K562 (cell line): ENCODE measurements around the gene DNAJC9. TPM values are rescaled to one million over a fixed set of nuclear protein-coding genes. Genes with fewer than 3 reads are reported as not detected.

Source experiments
- ATF3 ChIP-seq, 2 experiments: fragments of 450-650 bp in 1 of 2; sonication (generic) in 1 of 2; formaldehyde crosslinking in 1 of 2; IDR thresholded peaks in 1 of 2; conservative IDR thresholded peaks in 1 of 2; 2 replicates each; pipeline versions ENCODE4 v1.6.1 to v1.8.1; 2016 to 2023; ENCODE audit warnings: mild to moderate bottlenecking in 2 of 2, moderate library complexity in 2 of 2, inconsistent platforms in 1 of 2, missing genetic modification reagents in 1 of 2
- DDX20 ChIP-seq: fragments of 450-650 bp; IDR thresholded peaks from 2 replicates; pipeline ENCODE4 v1.6.1; 2016; ENCODE audit warnings: missing genetic modification characterization, low read depth, mild to moderate bottlenecking, missing compliant biosample characterization, moderate library complexity
- GTF2B ChIP-seq: IDR thresholded peaks from 2 replicates; pipeline ENCODE4 v1.6.1; 2011; ENCODE audit not compliant: insufficient read length; ENCODE audit errors: extremely low read depth
- JUNB ChIP-seq: fragments of 450-650 bp; formaldehyde crosslinking; conservative IDR thresholded peaks from 2 replicates; pipeline ENCODE4 v1.4.0; 2020; ENCODE audit warnings: mild to moderate bottlenecking
- RFX5 ChIP-seq: IDR thresholded peaks from 2 replicates; pipeline ENCODE4 v1.6.1; 2011; ENCODE audit warnings: low read depth, mild to moderate bottlenecking, improper control_type of control experiment, low read length
- SAFB ChIP-seq: fragments of 200-400 bp; formaldehyde crosslinking; IDR thresholded peaks from 2 replicates; pipeline ENCODE4 v1.6.1; 2017; ENCODE audit warnings: low read depth, low read length, borderline replicate concordance
- SRF ChIP-seq, 2 experiments: fragments of 250-450, 450-650 bp in 1 of 2; sonication (Bioruptor Pico) in 1 of 2; sonication (generic) in 1 of 2; formaldehyde crosslinking; IDR thresholded peaks; 2 replicates each; pipeline versions ENCODE4 v1.5.0 to v1.5.1; 2020 to 2022; ENCODE audit warnings: mild to moderate bottlenecking in 1 of 2, missing genetic modification reagents in 1 of 2
- SRSF1 ChIP-seq: fragments of 200-400 bp; formaldehyde crosslinking; IDR thresholded peaks from 2 replicates; pipeline ENCODE4 v1.6.1; 2017; ENCODE audit warnings: mild to moderate bottlenecking, low read depth, low read length, moderate library complexity
- ZNF41 ChIP-seq: fragments of 250-450 bp; sonication (Bioruptor Pico); conservative IDR thresholded peaks from 2 replicates; pipeline ENCODE4 v1.4.0; 2020; ENCODE audit warnings: mild to moderate bottlenecking
- polyA plus RNA-seq, 8 experiments: library from polyadenylated mRNA; depleted of rRNA in 4 of 8; stranded (reverse) in 5 of 8; unstranded in 3 of 8; fragments of >200 nt; fragmentation: Nextera tagmentation in 2 of 8; fragmentation: Illumina TruSeq in 1 of 8; extraction: Ambion mirVana in 2 of 8; extraction: Trizol in 1 of 8; gene quantifications; 2 replicates each; pipeline versions ENCODE4 v1.2.1 to v1.2.3, GENCODE V29; 2011 to 2014; ENCODE audit warnings: inconsistent platforms in 1 of 8, missing spikeins in 1 of 8
- total RNA-seq, 7 experiments: library from RNA; depleted of rRNA in 6 of 7; stranded (reverse); fragments of >200 nt in 6 of 7; fragmentation: Illumina TruSeq in 2 of 7; extraction: Trizol in 2 of 7; gene quantifications; 2 replicates each; pipeline versions ENCODE4 v1.2.1 to v1.2.3, GENCODE V29; 2011 to 2021; ENCODE audit warnings: low replicate concordance in 1 of 7
- TF ChIP-seq, protein P1 (sequence below): fragments of 450-650 bp; IDR thresholded peaks from 2 replicates; pipeline ENCODE4 v1.6.1; 2016; ENCODE audit warnings: mild to moderate bottlenecking, moderate library complexity
- TF ChIP-seq, protein P2 (sequence below): fragments of 250-450 bp; sonication (Bioruptor Pico); IDR thresholded peaks from 2 replicates; pipeline ENCODE4 v1.5.0; 2020; ENCODE audit warnings: mild to moderate bottlenecking

The DNAJC9 gene
- total and polyA plus RNA-seq, 9 of the 15 experiments (the other 6 are each of a cell fraction or from before 2014, with no cell fraction given) = 66.7 to 133 (median 102) TPM

DNA sequence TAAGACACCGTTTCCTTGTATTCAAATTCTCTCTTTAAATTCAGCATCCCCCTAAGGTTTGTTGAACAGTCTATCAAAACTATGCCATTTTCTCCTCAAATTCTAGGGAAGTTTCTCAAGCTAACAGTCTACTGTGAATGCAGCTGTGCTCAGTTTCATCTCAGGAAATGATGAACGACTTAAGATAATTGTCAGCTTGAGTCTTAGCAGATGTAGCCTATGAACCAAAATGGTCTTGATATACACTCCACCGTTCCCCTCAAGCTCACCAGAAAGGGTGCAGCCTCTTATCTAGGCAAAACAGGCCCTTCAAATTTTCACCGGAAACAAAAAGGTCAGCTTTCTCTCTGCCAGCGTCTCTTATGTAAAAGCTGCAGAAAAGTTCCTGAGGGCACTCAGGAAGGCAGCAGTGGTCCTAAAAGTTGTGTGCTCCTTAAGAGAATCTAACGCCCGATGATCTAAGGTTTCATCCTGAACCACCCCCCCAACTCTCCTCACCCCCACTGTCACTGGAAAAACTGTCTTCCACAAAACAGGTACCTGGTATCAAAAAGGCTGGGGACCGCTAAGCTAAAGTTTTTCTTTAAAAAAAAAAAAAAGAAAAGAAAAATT is 2.1 kb downstream of the DNAJC9 start (continued):
- TF ChIP-seq, protein P1, sequence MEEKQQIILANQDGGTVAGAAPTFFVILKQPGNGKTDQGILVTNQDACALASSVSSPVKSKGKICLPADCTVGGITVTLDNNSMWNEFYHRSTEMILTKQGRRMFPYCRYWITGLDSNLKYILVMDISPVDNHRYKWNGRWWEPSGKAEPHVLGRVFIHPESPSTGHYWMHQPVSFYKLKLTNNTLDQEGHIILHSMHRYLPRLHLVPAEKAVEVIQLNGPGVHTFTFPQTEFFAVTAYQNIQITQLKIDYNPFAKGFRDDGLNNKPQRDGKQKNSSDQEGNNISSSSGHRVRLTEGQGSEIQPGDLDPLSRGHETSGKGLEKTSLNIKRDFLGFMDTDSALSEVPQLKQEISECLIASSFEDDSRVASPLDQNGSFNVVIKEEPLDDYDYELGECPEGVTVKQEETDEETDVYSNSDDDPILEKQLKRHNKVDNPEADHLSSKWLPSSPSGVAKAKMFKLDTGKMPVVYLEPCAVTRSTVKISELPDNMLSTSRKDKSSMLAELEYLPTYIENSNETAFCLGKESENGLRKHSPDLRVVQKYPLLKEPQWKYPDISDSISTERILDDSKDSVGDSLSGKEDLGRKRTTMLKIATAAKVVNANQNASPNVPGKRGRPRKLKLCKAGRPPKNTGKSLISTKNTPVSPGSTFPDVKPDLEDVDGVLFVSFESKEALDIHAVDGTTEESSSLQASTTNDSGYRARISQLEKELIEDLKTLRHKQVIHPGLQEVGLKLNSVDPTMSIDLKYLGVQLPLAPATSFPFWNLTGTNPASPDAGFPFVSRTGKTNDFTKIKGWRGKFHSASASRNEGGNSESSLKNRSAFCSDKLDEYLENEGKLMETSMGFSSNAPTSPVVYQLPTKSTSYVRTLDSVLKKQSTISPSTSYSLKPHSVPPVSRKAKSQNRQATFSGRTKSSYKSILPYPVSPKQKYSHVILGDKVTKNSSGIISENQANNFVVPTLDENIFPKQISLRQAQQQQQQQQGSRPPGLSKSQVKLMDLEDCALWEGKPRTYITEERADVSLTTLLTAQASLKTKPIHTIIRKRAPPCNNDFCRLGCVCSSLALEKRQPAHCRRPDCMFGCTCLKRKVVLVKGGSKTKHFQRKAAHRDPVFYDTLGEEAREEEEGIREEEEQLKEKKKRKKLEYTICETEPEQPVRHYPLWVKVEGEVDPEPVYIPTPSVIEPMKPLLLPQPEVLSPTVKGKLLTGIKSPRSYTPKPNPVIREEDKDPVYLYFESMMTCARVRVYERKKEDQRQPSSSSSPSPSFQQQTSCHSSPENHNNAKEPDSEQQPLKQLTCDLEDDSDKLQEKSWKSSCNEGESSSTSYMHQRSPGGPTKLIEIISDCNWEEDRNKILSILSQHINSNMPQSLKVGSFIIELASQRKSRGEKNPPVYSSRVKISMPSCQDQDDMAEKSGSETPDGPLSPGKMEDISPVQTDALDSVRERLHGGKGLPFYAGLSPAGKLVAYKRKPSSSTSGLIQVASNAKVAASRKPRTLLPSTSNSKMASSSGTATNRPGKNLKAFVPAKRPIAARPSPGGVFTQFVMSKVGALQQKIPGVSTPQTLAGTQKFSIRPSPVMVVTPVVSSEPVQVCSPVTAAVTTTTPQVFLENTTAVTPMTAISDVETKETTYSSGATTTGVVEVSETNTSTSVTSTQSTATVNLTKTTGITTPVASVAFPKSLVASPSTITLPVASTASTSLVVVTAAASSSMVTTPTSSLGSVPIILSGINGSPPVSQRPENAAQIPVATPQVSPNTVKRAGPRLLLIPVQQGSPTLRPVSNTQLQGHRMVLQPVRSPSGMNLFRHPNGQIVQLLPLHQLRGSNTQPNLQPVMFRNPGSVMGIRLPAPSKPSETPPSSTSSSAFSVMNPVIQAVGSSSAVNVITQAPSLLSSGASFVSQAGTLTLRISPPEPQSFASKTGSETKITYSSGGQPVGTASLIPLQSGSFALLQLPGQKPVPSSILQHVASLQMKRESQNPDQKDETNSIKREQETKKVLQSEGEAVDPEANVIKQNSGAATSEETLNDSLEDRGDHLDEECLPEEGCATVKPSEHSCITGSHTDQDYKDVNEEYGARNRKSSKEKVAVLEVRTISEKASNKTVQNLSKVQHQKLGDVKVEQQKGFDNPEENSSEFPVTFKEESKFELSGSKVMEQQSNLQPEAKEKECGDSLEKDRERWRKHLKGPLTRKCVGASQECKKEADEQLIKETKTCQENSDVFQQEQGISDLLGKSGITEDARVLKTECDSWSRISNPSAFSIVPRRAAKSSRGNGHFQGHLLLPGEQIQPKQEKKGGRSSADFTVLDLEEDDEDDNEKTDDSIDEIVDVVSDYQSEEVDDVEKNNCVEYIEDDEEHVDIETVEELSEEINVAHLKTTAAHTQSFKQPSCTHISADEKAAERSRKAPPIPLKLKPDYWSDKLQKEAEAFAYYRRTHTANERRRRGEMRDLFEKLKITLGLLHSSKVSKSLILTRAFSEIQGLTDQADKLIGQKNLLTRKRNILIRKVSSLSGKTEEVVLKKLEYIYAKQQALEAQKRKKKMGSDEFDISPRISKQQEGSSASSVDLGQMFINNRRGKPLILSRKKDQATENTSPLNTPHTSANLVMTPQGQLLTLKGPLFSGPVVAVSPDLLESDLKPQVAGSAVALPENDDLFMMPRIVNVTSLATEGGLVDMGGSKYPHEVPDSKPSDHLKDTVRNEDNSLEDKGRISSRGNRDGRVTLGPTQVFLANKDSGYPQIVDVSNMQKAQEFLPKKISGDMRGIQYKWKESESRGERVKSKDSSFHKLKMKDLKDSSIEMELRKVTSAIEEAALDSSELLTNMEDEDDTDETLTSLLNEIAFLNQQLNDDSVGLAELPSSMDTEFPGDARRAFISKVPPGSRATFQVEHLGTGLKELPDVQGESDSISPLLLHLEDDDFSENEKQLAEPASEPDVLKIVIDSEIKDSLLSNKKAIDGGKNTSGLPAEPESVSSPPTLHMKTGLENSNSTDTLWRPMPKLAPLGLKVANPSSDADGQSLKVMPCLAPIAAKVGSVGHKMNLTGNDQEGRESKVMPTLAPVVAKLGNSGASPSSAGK = no peak
- TF ChIP-seq ZNF41 = no peak
- no peak for TF ChIP-seq SAFB
- TF ChIP-seq GTF2B = no peak
- no peak for TF ChIP-seq ATF3 (IDR thresholded peaks at IDR 0.05)
- no peak for TF ChIP-seq ATF3 (CRISPR knock-in tag; conservative IDR thresholded peaks at IDR 0.05)
- TF ChIP-seq JUNB (CRISPR knock-in tag) = no peak
- TF ChIP-seq DDX20 (tag) = no peak
- TF ChIP-seq, protein P2, sequence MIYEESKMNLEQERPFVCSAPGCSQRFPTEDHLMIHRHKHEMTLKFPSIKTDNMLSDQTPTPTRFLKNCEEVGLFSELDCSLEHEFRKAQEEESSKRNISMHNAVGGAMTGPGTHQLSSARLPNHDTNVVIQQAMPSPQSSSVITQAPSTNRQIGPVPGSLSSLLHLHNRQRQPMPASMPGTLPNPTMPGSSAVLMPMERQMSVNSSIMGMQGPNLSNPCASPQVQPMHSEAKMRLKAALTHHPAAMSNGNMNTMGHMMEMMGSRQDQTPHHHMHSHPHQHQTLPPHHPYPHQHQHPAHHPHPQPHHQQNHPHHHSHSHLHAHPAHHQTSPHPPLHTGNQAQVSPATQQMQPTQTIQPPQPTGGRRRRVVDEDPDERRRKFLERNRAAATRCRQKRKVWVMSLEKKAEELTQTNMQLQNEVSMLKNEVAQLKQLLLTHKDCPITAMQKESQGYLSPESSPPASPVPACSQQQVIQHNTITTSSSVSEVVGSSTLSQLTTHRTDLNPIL (CRISPR knock-in tag) = no peak
- TF ChIP-seq RFX5 = no peak
- TF ChIP-seq SRSF1 = no peak
- no peak for TF ChIP-seq SRF (CRISPR knock-in tag; IDR thresholded peaks at IDR 0.05)
